ENCODE data around the gene TEX10.

GRCh38 chr9:100352201-100352726 is 478 bp downstream of the TEX10 start:
- TF ChIP-seq CTCF (IDR thresholded peaks at IDR 0.05), result no peak
- no peak for TF ChIP-seq POLR2A (IDR thresholded peaks at IDR 0.05)
